WERI-Rb-1 (cell line): ENCODE measurements around the gene FZD1.

Source experiments
- DNase-seq: peaks from one replicate; pipeline ENCODE4 v3.0.0-alpha.2; 2020
- H3K27ac ChIP-seq: fragments of 250-450 bp; sonication (Bioruptor Pico); 2 replicates; pipeline ENCODE4 v1.5.1; 2020; ENCODE audit warnings: mild to moderate bottlenecking, moderate library complexity
- H3K27me3 ChIP-seq: fragments of 250-450 bp; sonication (Bioruptor Pico); 2 replicates; pipeline ENCODE4 v1.5.1; 2021; ENCODE audit warnings: mild to moderate bottlenecking, low read depth, moderate library complexity; ENCODE audit not compliant: insufficient read depth, severe bottlenecking
- H3K36me3 ChIP-seq: fragments of 250-450 bp; sonication (Bioruptor Pico); 2 replicates; pipeline ENCODE4 v1.5.1; 2020; ENCODE audit warnings: mild to moderate bottlenecking, moderate library complexity
- H3K4me3 ChIP-seq: 2 replicates; pipeline ENCODE4 v1.5.1; 2011; ENCODE audit warnings: low read depth, mild to moderate bottlenecking, control low read depth, low read length
- H3K9me3 ChIP-seq: fragments of 250-450 bp; sonication (Bioruptor Pico); 2 replicates; pipeline ENCODE4 v1.5.1; 2021; ENCODE audit warnings: mild to moderate bottlenecking, moderate library complexity; ENCODE audit not compliant: severe bottlenecking
- CTCF ChIP-seq: IDR thresholded peaks from 2 replicates; pipeline ENCODE4 v1.5.1; 2011; ENCODE audit warnings: low read depth, mild to moderate bottlenecking, control low read depth, inconsistent platforms, low read length

FZD1 gene

GRCh38 chr7:91266067-91266688 lies 1.9 kb downstream of the FZD1 start:
- Histone ChIP-seq H3K36me3 (no peaks in the 10 kb centered on the region; the same call in 1 of the 2 replicates), H3K9me3 (no peaks in the 10 kb centered on the region), H3K27me3 (no peaks in the 10 kb centered on the region), H3K4me3 (no peak overlapping the region), H3K27ac (no peak overlapping the region)
- 0 out of 2 replicates have a peak, but pooled peaks have one; percentile 3 for TF ChIP-seq CTCF
- DNase-seq = no peak

- Histone ChIP-seq H3K9me3 (no peaks in the 10 kb centered on the region), H3K4me3 (no peak overlapping the region)
Measured at GRCh38 chr7:91266689-91267090, 2.5 kb downstream of the FZD1 start.

GRCh38 chr7:91267171-91267955 lies 3.1 kb downstream of the FZD1 start:
- H3K27me3 ChIP-seq = no peaks in the 10 kb centered on the region
- no peak for DNase-seq
- no peak for TF ChIP-seq CTCF
- no peak overlapping the region for H3K27ac ChIP-seq
- no peaks in the 10 kb centered on the region for H3K9me3 ChIP-seq
- H3K36me3 ChIP-seq = no peaks in the 10 kb centered on the region; the same call in 1 of the 2 replicates
- no peak overlapping the region for H3K4me3 ChIP-seq

More at GRCh38 chr7:91266689-91267090, 2.5 kb downstream of the FZD1 start:
- DNase-seq = no peak
- TF ChIP-seq CTCF = no peak
- Histone ChIP-seq H3K27ac (no peak overlapping the region), H3K27me3 (no peaks in the 10 kb centered on the region), H3K36me3 (no peaks in the 10 kb centered on the region; the same call in 1 of the 2 replicates)

GRCh38 chr7:91270372-91270771 lies 6.1 kb downstream of the FZD1 start:
- no peaks in the 10 kb centered on the region for H3K9me3 ChIP-seq
- H3K27ac ChIP-seq = no peak overlapping the region
- TF ChIP-seq CTCF = no peak
- no peaks in the 10 kb centered on the region for H3K36me3 ChIP-seq
- no peaks in the 10 kb centered on the region for H3K27me3 ChIP-seq
- no peak overlapping the region for H3K4me3 ChIP-seq
- DNase-seq = no peak

- no peaks in the 10 kb centered on the region for H3K27me3 ChIP-seq
- H3K36me3 ChIP-seq = no peaks in the 10 kb centered on the region
- H3K9me3 ChIP-seq = no peaks in the 10 kb centered on the region
- TF ChIP-seq CTCF = no peak
- no peak for DNase-seq
- no peak overlapping the region for H3K27ac ChIP-seq
- no peak overlapping the region for H3K4me3 ChIP-seq
Measured at GRCh38 chr7:91276909-91277308, 12.7 kb downstream of the FZD1 start.
